Panc1 (cell line): ENCODE results near the gene NDRG4. TPM values are rescaled to one million over a fixed set of nuclear protein-coding genes. Genes with fewer than 3 reads are reported as not detected.

Experiments
- ATAC-seq: fragments of 200-7000 bp; cut with Tn5 transposase; 2 replicates; pipeline ENCODE4 v1.9.1; 2020; ENCODE audit warnings: mild to moderate bottlenecking, moderate library complexity
- BruUV-seq: library from RNA; stranded (reverse); fragments of 400-500 nt; replicated peaks from 2 replicates; lab custom pipeline; 2021; lab: Mats Ljungman, UMichigan
- CTCF ChIA-PET: fragments of 300-600 bp; sonication (Branson Sonifier 250); formaldehyde crosslinking; loops from one replicate; lab custom pipeline; 2022; ENCODE audit warnings: antibody characterized with exemption; lab: Charles Lee
- POLR2A ChIA-PET: fragments of 300-600 bp; sonication (Branson Sonifier 250); formaldehyde crosslinking; loops from one replicate; lab custom pipeline; 2022; ENCODE audit warnings: antibody characterized with exemption; lab: Charles Lee
- DNase-seq: peaks from one replicate; pipeline ENCODE4 v3.0.0-alpha.2; 2010; ENCODE audit warnings: low read depth, low spot score
- H3K27ac ChIP-seq: 2 replicates; pipeline ENCODE4 v1.5.1; 2011; ENCODE audit warnings: mild to moderate bottlenecking, low read length, inconsistent platforms
- H3K27me3 ChIP-seq: fragments of 200-500 bp; sonication (Bioruptor generic); 2 replicates; pipeline ENCODE4 v1.6.0; 2014; ENCODE audit warnings: low read length, inconsistent platforms; ENCODE audit not compliant: control insufficient read depth, insufficient read depth
- H3K36me3 ChIP-seq: fragments of 200-500 bp; sonication (Bioruptor generic); 2 replicates; pipeline ENCODE4 v1.5.1; 2014; ENCODE audit warnings: inconsistent platforms, mild to moderate bottlenecking, low read length, moderate library complexity; ENCODE audit not compliant: control insufficient read depth, insufficient read depth
- H3K4me1 ChIP-seq: 2 replicates; pipeline ENCODE4 v1.5.1; 2011; ENCODE audit warnings: inconsistent platforms, mild to moderate bottlenecking, low read length, moderate library complexity; ENCODE audit not compliant: control insufficient read depth, insufficient read depth
- H3K4me3 ChIP-seq, 2 experiments: 2 replicates each; pipeline ENCODE4 v1.5.1; 2011 to 2012; ENCODE audit warnings: low read depth in 2 of 2, low read length in 2 of 2, mild to moderate bottlenecking in 2 of 2, inconsistent platforms in 1 of 2, moderate library complexity in 1 of 2
- H3K9me3 ChIP-seq: fragments of 200-500 bp; sonication (Bioruptor generic); 2 replicates; pipeline ENCODE4 v1.5.1; 2014; ENCODE audit warnings: low read depth, mild to moderate bottlenecking, inconsistent platforms, low read length, moderate library complexity; ENCODE audit not compliant: control insufficient read depth, insufficient read depth
- POLR2AphosphoS5 ChIP-seq: IDR thresholded peaks from 2 replicates; pipeline ENCODE4 v1.6.1; 2012; ENCODE audit warnings: mild to moderate bottlenecking, low read depth, low read length, moderate library complexity
- SIN3A ChIP-seq: IDR thresholded peaks from 2 replicates; pipeline ENCODE4 v1.6.1; 2012; ENCODE audit warnings: low read depth, mild to moderate bottlenecking, low read length, moderate library complexity, borderline replicate concordance; ENCODE audit not compliant: insufficient read depth
- TCF7L2 ChIP-seq: IDR thresholded peaks from 2 replicates; pipeline ENCODE4 v1.6.1; 2011; ENCODE audit warnings: mild to moderate bottlenecking, low read depth, low read length, inconsistent platforms
- in situ Hi-C: cut with HindIII; loops from 2 replicates; pipeline ENCODE4 v1.10.0; 2016; ENCODE audit warnings: low sequenced_read_pairs, low pct_unique_long_range_greater_than_20kb
- intact Hi-C: fragments of 100-400 bp; cut with micrococcal nuclease; formaldehyde crosslinking; loops from one replicate; pipeline ENCODE4 v1.10.0; 2022; ENCODE audit not compliant: unreplicated experiment
- total RNA-seq: library from RNA; stranded (reverse); gene quantifications from one replicate; pipeline ENCODE4 v1.2.1, GENCODE V29; 2021; ENCODE audit not compliant: unreplicated experiment
- TF ChIP-seq, protein P1 (sequence below), 2 experiments: IDR thresholded peaks; 2 replicates each; pipeline ENCODE4 v1.6.1; 2011 to 2012; ENCODE audit warnings: low read depth in 2 of 2, control low read depth in 1 of 2, low read length in 1 of 2, mild to moderate bottlenecking in 1 of 2, moderate library complexity in 1 of 2; ENCODE audit not compliant: insufficient read depth in 1 of 2
- TF ChIP-seq, protein P2 (sequence below): fragments of 450-650 bp; IDR thresholded peaks from 2 replicates; pipeline ENCODE4 v1.5.1; 2017; ENCODE audit warnings: mild to moderate bottlenecking

Gene NDRG4
- total RNA-seq, 1 experiment from 2014 or later, result 5.1 TPM

GRCh38 chr16:58503863-58504688 is 4.1 kb downstream of the NDRG4 start:
- H3K9me3 ChIP-seq, result no peaks in the 10 kb centered on the region
- POLR2A ChIA-PET, result no interaction called here
- BruUV-seq, result no TSS peak
- H3K27ac ChIP-seq, result no peak overlapping the region
- H3K36me3 ChIP-seq, result no peaks in the 10 kb centered on the region
- CTCF ChIA-PET, result no interaction called here
- ATAC-seq, result no peak
- H3K4me3 ChIP-seq, result no peak overlapping the region
- in situ Hi-C loops (no loop called here), intact Hi-C loops (no loop called here)
- no peaks in the 10 kb centered on the region for H3K27me3 ChIP-seq
- no peak for TF ChIP-seq SIN3A
- no peak for TF ChIP-seq TCF7L2
- TF ChIP-seq, protein P1, sequence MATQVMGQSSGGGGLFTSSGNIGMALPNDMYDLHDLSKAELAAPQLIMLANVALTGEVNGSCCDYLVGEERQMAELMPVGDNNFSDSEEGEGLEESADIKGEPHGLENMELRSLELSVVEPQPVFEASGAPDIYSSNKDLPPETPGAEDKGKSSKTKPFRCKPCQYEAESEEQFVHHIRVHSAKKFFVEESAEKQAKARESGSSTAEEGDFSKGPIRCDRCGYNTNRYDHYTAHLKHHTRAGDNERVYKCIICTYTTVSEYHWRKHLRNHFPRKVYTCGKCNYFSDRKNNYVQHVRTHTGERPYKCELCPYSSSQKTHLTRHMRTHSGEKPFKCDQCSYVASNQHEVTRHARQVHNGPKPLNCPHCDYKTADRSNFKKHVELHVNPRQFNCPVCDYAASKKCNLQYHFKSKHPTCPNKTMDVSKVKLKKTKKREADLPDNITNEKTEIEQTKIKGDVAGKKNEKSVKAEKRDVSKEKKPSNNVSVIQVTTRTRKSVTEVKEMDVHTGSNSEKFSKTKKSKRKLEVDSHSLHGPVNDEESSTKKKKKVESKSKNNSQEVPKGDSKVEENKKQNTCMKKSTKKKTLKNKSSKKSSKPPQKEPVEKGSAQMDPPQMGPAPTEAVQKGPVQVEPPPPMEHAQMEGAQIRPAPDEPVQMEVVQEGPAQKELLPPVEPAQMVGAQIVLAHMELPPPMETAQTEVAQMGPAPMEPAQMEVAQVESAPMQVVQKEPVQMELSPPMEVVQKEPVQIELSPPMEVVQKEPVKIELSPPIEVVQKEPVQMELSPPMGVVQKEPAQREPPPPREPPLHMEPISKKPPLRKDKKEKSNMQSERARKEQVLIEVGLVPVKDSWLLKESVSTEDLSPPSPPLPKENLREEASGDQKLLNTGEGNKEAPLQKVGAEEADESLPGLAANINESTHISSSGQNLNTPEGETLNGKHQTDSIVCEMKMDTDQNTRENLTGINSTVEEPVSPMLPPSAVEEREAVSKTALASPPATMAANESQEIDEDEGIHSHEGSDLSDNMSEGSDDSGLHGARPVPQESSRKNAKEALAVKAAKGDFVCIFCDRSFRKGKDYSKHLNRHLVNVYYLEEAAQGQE (IDR thresholded peaks at IDR 0.05; ENCODE audit: insufficient read depth in 1 of 2, low read depth in 2 of 2, low read length in 1 of 2), result no peak
- TF ChIP-seq, protein P2, sequence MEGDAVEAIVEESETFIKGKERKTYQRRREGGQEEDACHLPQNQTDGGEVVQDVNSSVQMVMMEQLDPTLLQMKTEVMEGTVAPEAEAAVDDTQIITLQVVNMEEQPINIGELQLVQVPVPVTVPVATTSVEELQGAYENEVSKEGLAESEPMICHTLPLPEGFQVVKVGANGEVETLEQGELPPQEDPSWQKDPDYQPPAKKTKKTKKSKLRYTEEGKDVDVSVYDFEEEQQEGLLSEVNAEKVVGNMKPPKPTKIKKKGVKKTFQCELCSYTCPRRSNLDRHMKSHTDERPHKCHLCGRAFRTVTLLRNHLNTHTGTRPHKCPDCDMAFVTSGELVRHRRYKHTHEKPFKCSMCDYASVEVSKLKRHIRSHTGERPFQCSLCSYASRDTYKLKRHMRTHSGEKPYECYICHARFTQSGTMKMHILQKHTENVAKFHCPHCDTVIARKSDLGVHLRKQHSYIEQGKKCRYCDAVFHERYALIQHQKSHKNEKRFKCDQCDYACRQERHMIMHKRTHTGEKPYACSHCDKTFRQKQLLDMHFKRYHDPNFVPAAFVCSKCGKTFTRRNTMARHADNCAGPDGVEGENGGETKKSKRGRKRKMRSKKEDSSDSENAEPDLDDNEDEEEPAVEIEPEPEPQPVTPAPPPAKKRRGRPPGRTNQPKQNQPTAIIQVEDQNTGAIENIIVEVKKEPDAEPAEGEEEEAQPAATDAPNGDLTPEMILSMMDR, result no peak
- TF ChIP-seq POLR2AphosphoS5, result no peak
- H3K4me1 ChIP-seq, result no peaks in the 10 kb centered on the region
- no peak for DNase-seq

DNA sequence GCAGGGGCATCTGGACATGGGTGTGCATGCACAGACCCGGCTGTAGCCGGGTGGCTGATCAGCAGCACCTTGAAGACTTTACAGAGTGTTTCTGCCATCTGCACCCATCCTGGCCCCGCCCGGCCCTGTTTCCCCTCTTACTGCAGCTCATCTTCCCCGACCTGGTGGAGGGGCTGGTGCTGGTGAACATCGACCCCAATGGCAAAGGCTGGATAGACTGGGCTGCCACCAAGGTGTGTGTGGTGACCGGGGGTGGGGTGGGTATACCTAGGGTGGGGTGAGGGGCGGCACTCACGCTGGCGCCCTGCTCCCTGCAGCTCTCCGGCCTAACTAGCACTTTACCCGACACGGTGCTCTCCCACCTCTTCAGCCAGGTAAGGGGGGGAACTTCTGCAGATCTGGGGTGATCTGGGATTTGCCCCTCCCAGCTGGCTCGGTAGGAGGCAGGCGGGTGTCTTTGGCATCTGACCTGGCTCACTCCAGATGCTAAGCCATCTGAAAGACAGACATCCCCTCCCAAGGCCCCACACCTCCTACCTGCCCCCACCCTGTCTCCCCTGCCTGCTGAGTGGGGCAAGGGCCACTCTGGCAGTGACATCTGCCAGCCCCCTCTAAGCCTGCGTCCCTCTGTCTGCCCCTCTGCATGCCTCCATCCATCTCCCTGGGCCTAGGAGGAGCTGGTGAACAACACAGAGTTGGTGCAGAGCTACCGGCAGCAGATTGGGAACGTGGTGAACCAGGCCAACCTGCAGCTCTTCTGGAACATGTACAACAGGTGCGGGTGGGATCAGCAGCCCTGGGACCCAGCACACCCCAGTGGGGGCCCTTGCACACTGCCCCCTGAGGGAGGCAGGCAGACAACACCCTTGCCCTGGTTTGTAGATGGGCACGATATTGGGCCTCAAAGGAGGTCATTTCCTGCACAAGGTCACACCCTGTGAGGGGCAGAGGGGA is 6.6 kb downstream of the NDRG4 start:
- ATAC-seq, result no peak

More for the DNA sequence above, 6.6 kb downstream of the NDRG4 start:
- TF ChIP-seq TCF7L2, result no peak
- TF ChIP-seq, protein P2, result no peak
- TF ChIP-seq, protein P1 (IDR thresholded peaks at IDR 0.05; ENCODE audit: insufficient read depth in 1 of 2, low read depth in 2 of 2, low read length in 1 of 2), result no peak
- no peak for TF ChIP-seq POLR2AphosphoS5
- no peak for TF ChIP-seq SIN3A
- in situ Hi-C loops (no loop called here), intact Hi-C loops (no loop called here)
- no TSS peak for BruUV-seq
- no peaks in the 10 kb centered on the region for H3K4me1 ChIP-seq
- CTCF ChIA-PET, result no interaction called here
- H3K4me3 ChIP-seq, result no peak overlapping the region
- no peaks in the 10 kb centered on the region for H3K36me3 ChIP-seq
- DNase-seq, result no peak
- no peak overlapping the region for H3K27ac ChIP-seq
- no peaks in the 10 kb centered on the region for H3K27me3 ChIP-seq
- POLR2A ChIA-PET, result no interaction called here
- H3K9me3 ChIP-seq, result no peaks in the 10 kb centered on the region
